DOHH2 (cell line): ENCODE results near the gene PNPO.

Source experiments
- CTCF ChIP-seq: fragments of 200-600 bp; sonication (generic); IDR thresholded peaks from one replicate; pipeline ENCODE4 v1.5.1; 2014; ENCODE audit warnings: antibody characterized with exemption, mild to moderate bottlenecking, low read depth, low read length; ENCODE audit not compliant: poor library complexity, severe bottlenecking
- EZH2phosphoT487 ChIP-seq: fragments of 200-600 bp; sonication (generic); IDR thresholded peaks from 2 replicates; pipeline ENCODE4 v1.6.1; 2017; ENCODE audit warnings: borderline replicate concordance, mild to moderate bottlenecking, antibody characterized with exemption, low read length, moderate library complexity, mixed read lengths

- TF ChIP-seq EZH2phosphoT487 (no peak), CTCF (no peak)
Measured at GRCh38 chr17:47905221-47905733, 36.1 kb upstream of the PNPO start.
